Measurements from ENCODE around the gene MAGI1. TPM values are rescaled to one million over a fixed set of nuclear protein-coding genes. Genes with fewer than 3 reads are reported as not detected.
A peak's percentile ranks its signal among the peaks of the same experiment; 100 is the strongest.

The MAGI1 gene
- total RNA-seq, 6 donors from 2014 or later, result 33.0 to 72.9 (median 62.4) TPM

GRCh38 chr3:65875393-65876027, 163.2 kb downstream of the MAGI1 start:
- H3K4me1 ChIP-seq, result peaks cover 6 to 12% (median 7%) of the 10 kb centered on the region in 4 donors
- no peak overlapping the region for H3K4me3 ChIP-seq
- H3K27me3 ChIP-seq, result no peaks in the 10 kb centered on the region
- H3K27ac ChIP-seq, result no peak overlapping the region
- DNase-seq (no peak), ATAC-seq (ENCODE audit: low FRiP score in 2 of 2) (no peak)
- TF ChIP-seq POLR2AphosphoS5 (IDR thresholded peaks at IDR 0.05) (no peak), EP300 (IDR thresholded peaks at IDR 0.05) (no peak), POLR2A (IDR thresholded peaks at IDR 0.05) (no peak), CTCF (IDR thresholded peaks at IDR 0.05) (no peak)
- H3K9me3 ChIP-seq, result no peaks in the 10 kb centered on the region
- WGBS, 2 donors, result 73 to 77% methylated on average over 6 of the region's 6 CpGs
- H3K36me3 ChIP-seq, result no peaks in the 10 kb centered on the region

- Histone ChIP-seq H3K4me1 (peaks cover 5 to 20% (median 7%) of the 10 kb centered on the region in 4 donors), H3K27me3 (no peaks in the 10 kb centered on the region), H3K9me3 (no peaks in the 10 kb centered on the region), H3K27ac (no peak overlapping the region), H3K36me3 (no peaks in the 10 kb centered on the region), H3K4me3 (no peak overlapping the region)
- DNase-seq (no peak), ATAC-seq (ENCODE audit: low FRiP score in 2 of 2) (no peak)
- TF ChIP-seq EP300 (IDR thresholded peaks at IDR 0.05) (no peak), POLR2A (IDR thresholded peaks at IDR 0.05) (no peak), POLR2AphosphoS5 (IDR thresholded peaks at IDR 0.05) (no peak), CTCF (IDR thresholded peaks at IDR 0.05) (no peak)
- 94 to 96% methylated on average over 3 of the region's 3 CpGs for WGBS, 2 donors
Measured at GRCh38 chr3:65873869-65874268, 164.8 kb downstream of the MAGI1 start.

GRCh38 chr3:65873028-65873427, 165.7 kb downstream of the MAGI1 start:
- no peak overlapping the region for H3K27ac ChIP-seq
- TF ChIP-seq EP300 (IDR thresholded peaks at IDR 0.05) (no peak), POLR2A (IDR thresholded peaks at IDR 0.05) (no peak), CTCF (IDR thresholded peaks at IDR 0.05) (no peak), POLR2AphosphoS5 (IDR thresholded peaks at IDR 0.05) (no peak)
- H3K4me1 ChIP-seq, result peaks cover 5 to 20% (median 7%) of the 10 kb centered on the region in 4 donors
- H3K36me3 ChIP-seq, result no peaks in the 10 kb centered on the region
- 77 to 87% methylated on average over 6 of the region's 6 CpGs for WGBS, 2 donors
- no peak overlapping the region for H3K4me3 ChIP-seq
- ATAC-seq (ENCODE audit: low FRiP score in 2 of 2) (no peak), DNase-seq (no peak)
- H3K27me3 ChIP-seq, result no peaks in the 10 kb centered on the region
- no peaks in the 10 kb centered on the region for H3K9me3 ChIP-seq

- H3K27ac ChIP-seq, result no peak overlapping the region
- H3K27me3 ChIP-seq, result no peaks in the 10 kb centered on the region
- no peak for TF ChIP-seq POLR2AphosphoS5 (IDR thresholded peaks at IDR 0.05)
- no peak for TF ChIP-seq POLR2A (IDR thresholded peaks at IDR 0.05)
- TF ChIP-seq EP300 (IDR thresholded peaks at IDR 0.05), result no peak
- no peak for TF ChIP-seq CTCF (IDR thresholded peaks at IDR 0.05)
- H3K36me3 ChIP-seq, result no peaks in the 10 kb centered on the region
- WGBS, 2 donors, result 58 to 67% methylated on average over 6 of the region's 6 CpGs
- H3K4me1 ChIP-seq, result peaks cover 5 to 20% (median 7%) of the 10 kb centered on the region in 4 donors
- H3K4me3 ChIP-seq, result no peak overlapping the region
- H3K9me3 ChIP-seq, result no peaks in the 10 kb centered on the region
- DNase-seq (peak in 1 of 2 donors; percentile 57), ATAC-seq (ENCODE audit: low FRiP score in 2 of 2) (no peak)
Measured at GRCh38 chr3:65871305-65872141, 167.2 kb downstream of the MAGI1 start.
